Astrocyte (in vitro differentiated cells and primary cell): ENCODE data around the gene HTRA1. TPM values are rescaled to one million over a fixed set of nuclear protein-coding genes. Genes with fewer than 3 reads are reported as not detected.

Experiments used
- DNase-seq: peaks from one replicate; pipeline ENCODE4 v3.0.0-alpha.2; 2010; ENCODE audit warnings: low read depth
- FAIRE-seq: peaks from 2 replicates; lab custom pipeline; 2011; peaks lifted over from hg19 to GRCh38; lab: Jason Lieb, UNC
- H2AFZ ChIP-seq: 2 replicates; pipeline ENCODE4 v1.6.0; 2012; ENCODE audit warnings: low read depth, low read length, inconsistent platforms
- H3K27ac ChIP-seq: 2 replicates; pipeline ENCODE4 v1.5.1; 2011; ENCODE audit warnings: low read depth, low read length, inconsistent platforms
- H3K27me3 ChIP-seq: 2 replicates; pipeline ENCODE4 v1.6.0; 2011; ENCODE audit warnings: low read length, inconsistent platforms; ENCODE audit not compliant: insufficient read depth
- H3K36me3 ChIP-seq: 2 replicates; pipeline ENCODE4 v1.5.1; 2011; ENCODE audit warnings: low read length, inconsistent platforms; ENCODE audit not compliant: insufficient read depth
- H3K4me1 ChIP-seq: 2 replicates; pipeline ENCODE4 v1.5.1; 2011; ENCODE audit warnings: low read length, inconsistent platforms; ENCODE audit not compliant: insufficient read depth
- H3K4me2 ChIP-seq: 2 replicates; pipeline ENCODE4 v1.6.0; 2012; ENCODE audit warnings: low read length, inconsistent platforms
- H3K4me3 ChIP-seq: 2 replicates; pipeline ENCODE4 v1.5.1; 2011; ENCODE audit warnings: low read depth, mild to moderate bottlenecking, low read length, inconsistent platforms; ENCODE audit not compliant: insufficient read depth
- H3K79me2 ChIP-seq: 2 replicates; pipeline ENCODE4 v1.6.0; 2012; ENCODE audit warnings: mild to moderate bottlenecking, low read length, inconsistent platforms; ENCODE audit not compliant: insufficient read depth
- H3K9ac ChIP-seq: 2 replicates; pipeline ENCODE4 v1.6.0; 2012; ENCODE audit warnings: mild to moderate bottlenecking, low read length, inconsistent platforms
- H3K9me3 ChIP-seq: 2 replicates; pipeline ENCODE4 v1.5.1; 2012; ENCODE audit warnings: low read depth, mild to moderate bottlenecking, low read length, inconsistent platforms; ENCODE audit not compliant: insufficient read depth
- H4K20me1 ChIP-seq: 2 replicates; pipeline ENCODE4 v1.6.0; 2012; ENCODE audit warnings: low read length, inconsistent platforms; ENCODE audit not compliant: insufficient read depth
- H3K27ac Mint-ChIP-seq: one replicate; pipeline ENCODE4 v1.8.0; 2021; ENCODE audit warnings: mild to moderate bottlenecking, mixed read lengths; ENCODE audit not compliant: unreplicated experiment
- H3K27me3 Mint-ChIP-seq: one replicate; pipeline ENCODE4 v1.8.0; 2021; ENCODE audit warnings: low read depth, mixed read lengths; ENCODE audit not compliant: unreplicated experiment
- H3K36me3 Mint-ChIP-seq: one replicate; pipeline ENCODE4 v1.8.0; 2021; ENCODE audit warnings: low read depth, mixed read lengths; ENCODE audit not compliant: unreplicated experiment
- H3K4me1 Mint-ChIP-seq: one replicate; pipeline ENCODE4 v1.8.0; 2021; ENCODE audit warnings: low read depth, mixed read lengths; ENCODE audit not compliant: unreplicated experiment
- H3K4me3 Mint-ChIP-seq: one replicate; pipeline ENCODE4 v1.8.0; 2021; ENCODE audit warnings: mild to moderate bottlenecking, moderate library complexity, mixed read lengths; ENCODE audit not compliant: unreplicated experiment
- H3K9me3 Mint-ChIP-seq: one replicate; pipeline ENCODE4 v1.8.0; 2021; ENCODE audit warnings: mild to moderate bottlenecking, mixed read lengths; ENCODE audit not compliant: unreplicated experiment
- EZH2 ChIP-seq: IDR thresholded peaks from 2 replicates; pipeline ENCODE4 v1.6.1; 2012; ENCODE audit warnings: mild to moderate bottlenecking, low read length, inconsistent platforms; ENCODE audit not compliant: insufficient read depth
- total RNA-seq: library from RNA; stranded (reverse); gene quantifications from 2 replicates; pipeline ENCODE4 v1.2.1, GENCODE V29; 2021
- TF ChIP-seq, protein P1 (sequence below): IDR thresholded peaks from 2 replicates; pipeline ENCODE4 v1.5.1; 2011; ENCODE audit warnings: low read depth, mild to moderate bottlenecking, inconsistent platforms, low read length, moderate library complexity; ENCODE audit not compliant: insufficient read depth

The HTRA1 gene
- total RNA-seq, 1 donor from 2014 or later: 34.9 TPM

DNA sequence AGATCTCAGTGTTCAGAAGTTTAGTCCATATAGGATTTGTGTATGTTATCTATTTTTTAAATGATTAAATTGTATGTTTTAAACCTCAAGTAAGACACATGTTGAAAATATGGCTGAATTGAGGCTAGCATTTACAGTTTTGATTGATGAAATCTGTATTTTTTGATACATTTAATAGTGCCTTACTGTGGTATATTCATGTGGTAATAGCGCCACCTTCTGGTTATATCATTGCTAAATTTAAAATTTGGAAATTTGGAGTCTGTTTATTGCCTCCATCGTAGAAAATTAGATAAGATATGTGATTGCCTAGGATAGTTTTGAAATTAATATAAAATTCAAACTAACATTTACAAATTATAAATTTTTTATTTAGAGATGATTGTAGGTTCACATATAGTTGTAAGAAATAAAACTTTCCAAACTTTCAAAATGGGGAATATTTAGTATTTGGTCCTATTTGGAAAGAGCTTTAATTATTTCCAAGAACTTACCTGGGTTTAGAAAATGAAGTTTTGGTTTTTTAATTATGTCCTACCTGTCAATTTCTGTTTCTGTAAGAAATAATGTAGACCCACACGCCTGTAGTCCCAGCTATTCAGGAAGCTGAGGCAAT is 26.0 kb upstream of the HTRA1 start:
- H3K4me1 Mint-ChIP-seq: no peaks in the 10 kb centered on the region
- no peaks in the 10 kb centered on the region for H3K36me3 ChIP-seq
- H3K9me3 ChIP-seq: no peaks in the 10 kb centered on the region
- no peak overlapping the region for H3K9ac ChIP-seq
- no peak overlapping the region for H3K4me2 ChIP-seq
- no peaks in the 10 kb centered on the region for H4K20me1 ChIP-seq
- no peak for FAIRE-seq
- no peaks in the 10 kb centered on the region for H3K4me1 ChIP-seq
- H3K27me3 Mint-ChIP-seq: no peaks in the 10 kb centered on the region
- no peak overlapping the region for H2AFZ ChIP-seq
- no peak overlapping the region for H3K27ac Mint-ChIP-seq
- H3K36me3 Mint-ChIP-seq: no peaks in the 10 kb centered on the region
- DNase-seq: no peak
- no peaks in the 10 kb centered on the region for H3K79me2 ChIP-seq
- no peak overlapping the region for H3K4me3 Mint-ChIP-seq
- H3K27me3 ChIP-seq: no peaks in the 10 kb centered on the region
- no peak overlapping the region for H3K4me3 ChIP-seq
- no peaks in the 10 kb centered on the region for H3K9me3 Mint-ChIP-seq
- no peak overlapping the region for H3K27ac ChIP-seq
- no peak for TF ChIP-seq EZH2
- TF ChIP-seq, protein P1, sequence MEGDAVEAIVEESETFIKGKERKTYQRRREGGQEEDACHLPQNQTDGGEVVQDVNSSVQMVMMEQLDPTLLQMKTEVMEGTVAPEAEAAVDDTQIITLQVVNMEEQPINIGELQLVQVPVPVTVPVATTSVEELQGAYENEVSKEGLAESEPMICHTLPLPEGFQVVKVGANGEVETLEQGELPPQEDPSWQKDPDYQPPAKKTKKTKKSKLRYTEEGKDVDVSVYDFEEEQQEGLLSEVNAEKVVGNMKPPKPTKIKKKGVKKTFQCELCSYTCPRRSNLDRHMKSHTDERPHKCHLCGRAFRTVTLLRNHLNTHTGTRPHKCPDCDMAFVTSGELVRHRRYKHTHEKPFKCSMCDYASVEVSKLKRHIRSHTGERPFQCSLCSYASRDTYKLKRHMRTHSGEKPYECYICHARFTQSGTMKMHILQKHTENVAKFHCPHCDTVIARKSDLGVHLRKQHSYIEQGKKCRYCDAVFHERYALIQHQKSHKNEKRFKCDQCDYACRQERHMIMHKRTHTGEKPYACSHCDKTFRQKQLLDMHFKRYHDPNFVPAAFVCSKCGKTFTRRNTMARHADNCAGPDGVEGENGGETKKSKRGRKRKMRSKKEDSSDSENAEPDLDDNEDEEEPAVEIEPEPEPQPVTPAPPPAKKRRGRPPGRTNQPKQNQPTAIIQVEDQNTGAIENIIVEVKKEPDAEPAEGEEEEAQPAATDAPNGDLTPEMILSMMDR: peak; percentile 43

DNA sequence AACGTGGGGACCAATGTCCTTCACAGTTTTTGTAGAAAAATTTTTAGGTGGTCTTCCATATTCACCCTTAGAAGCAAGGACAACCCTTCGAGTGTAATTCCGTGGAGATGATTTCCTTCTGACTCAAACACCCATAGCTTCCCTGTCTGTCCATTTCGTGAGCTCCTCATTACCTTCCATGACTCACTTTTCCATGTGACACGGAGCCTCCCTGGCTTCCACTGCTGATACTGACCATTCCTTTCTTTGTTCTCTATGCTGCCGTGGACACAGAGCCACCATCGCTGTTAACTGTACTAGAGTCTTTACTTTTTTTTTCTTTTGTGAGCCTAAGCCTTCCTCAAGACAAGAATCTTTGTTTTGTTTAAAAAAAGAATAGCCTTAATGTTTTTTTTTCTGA is 19.4 kb upstream of the HTRA1 start:
- Histone ChIP-seq H3K4me3 (no peak overlapping the region), H4K20me1 (no peaks in the 10 kb centered on the region), H3K9me3 (no peaks in the 10 kb centered on the region), H3K9ac (peak overlapping the region; percentile 16), H3K4me1 (peaks cover 5% of the 10 kb centered on the region), H3K79me2 (no peaks in the 10 kb centered on the region), H3K27ac (peak overlapping the region; percentile 43), H2AFZ (peak overlapping the region; percentile 57), H3K4me2 (peak overlapping the region; percentile 45), H3K36me3 (no peaks in the 10 kb centered on the region), H3K27me3 (no peaks in the 10 kb centered on the region)
- Mint-ChIP-seq H3K27ac (peak overlapping the region; percentile 58), H3K4me3 (no peak overlapping the region), H3K27me3 (no peaks in the 10 kb centered on the region), H3K36me3 (no peaks in the 10 kb centered on the region), H3K4me1 (peaks cover 11% of the 10 kb centered on the region), H3K9me3 (peaks cover 2% of the 10 kb centered on the region)
- TF ChIP-seq, protein P1: no peak
- TF ChIP-seq EZH2: no peak
- DNase-seq (peak; percentile 80), FAIRE-seq (peak; percentile 73)

DNA sequence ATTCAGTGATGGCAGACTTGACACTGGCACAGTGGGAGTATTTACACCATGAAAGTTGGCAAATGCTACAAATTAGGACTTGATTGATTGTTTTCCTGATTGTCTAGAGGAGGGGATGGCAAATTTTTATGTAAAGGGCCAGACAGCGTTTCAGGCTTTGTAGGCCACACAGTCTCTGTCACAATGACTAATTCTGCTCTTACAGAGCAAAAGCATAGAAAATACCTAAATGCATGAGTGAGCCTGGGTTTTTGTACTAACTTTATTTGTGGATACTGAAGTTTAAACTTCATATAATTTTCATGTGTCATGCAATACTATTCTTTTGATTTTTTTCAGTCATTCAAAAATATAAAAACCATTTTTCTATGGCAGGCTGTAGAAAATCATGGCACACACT is 15.9 kb upstream of the HTRA1 start:
- DNase-seq (no peak), FAIRE-seq (peak; percentile 29)
- Histone ChIP-seq H2AFZ (no peak overlapping the region), H3K79me2 (no peaks in the 10 kb centered on the region), H3K4me2 (no peak overlapping the region), H3K9ac (no peak overlapping the region), H3K27ac (no peak overlapping the region), H3K9me3 (no peaks in the 10 kb centered on the region), H3K4me3 (no peak overlapping the region), H4K20me1 (no peaks in the 10 kb centered on the region), H3K27me3 (no peaks in the 10 kb centered on the region), H3K36me3 (no peaks in the 10 kb centered on the region), H3K4me1 (peaks cover 5% of the 10 kb centered on the region)
- Mint-ChIP-seq H3K4me3 (no peak overlapping the region), H3K27me3 (no peaks in the 10 kb centered on the region), H3K9me3 (peaks cover 2% of the 10 kb centered on the region), H3K27ac (no peak overlapping the region), H3K36me3 (no peaks in the 10 kb centered on the region), H3K4me1 (peaks cover 18% of the 10 kb centered on the region)
- TF ChIP-seq, protein P1: no peak
- no peak for TF ChIP-seq EZH2
